Measurements from ENCODE around the gene TPRG1L.

- TF ChIP-seq GATA3 (IDR thresholded peaks at IDR 0.05; ENCODE audit: low read depth, low read length): no peak
- no peak for TF ChIP-seq GATA2 (IDR thresholded peaks at IDR 0.05; ENCODE audit: low read depth, low read length)
These were observed 27.9 kb upstream of the TPRG1L start for GRCh38 chr1:3596663-3597598.

All from SH-SY5Y (cell line).